IPS-18c (cell line): ENCODE data around the gene TINAG.
"Not testable (repeated sequence)": the region's sequence is repeated elsewhere in the genome, so short reads cannot be mapped to it uniquely, and the experiment has no call there.

ENCODE experiments used
- H3K4me3 ChIP-seq: 2 replicates; pipeline ENCODE4 v1.7.0; 2013; ENCODE audit warnings: low read depth, mild to moderate bottlenecking, low read length, moderate library complexity; ENCODE audit not compliant: insufficient read depth
- H3K9me3 ChIP-seq: one replicate; pipeline ENCODE4 v1.6.1; 2013; ENCODE audit warnings: mild to moderate bottlenecking, low read length, moderate library complexity; ENCODE audit not compliant: control insufficient read depth, insufficient read depth

Gene TINAG

GRCh38 chr6:54294965-54295532 lies 13.2 kb upstream of the TINAG start:
- Histone ChIP-seq H3K9me3 (no peaks in the 10 kb centered on the region), H3K4me3 (no peak overlapping the region)

GRCh38 chr6:54299542-54300269 lies 8.5 kb upstream of the TINAG start:
- no peak overlapping the region for H3K4me3 ChIP-seq
- H3K9me3 ChIP-seq: no peaks in the 10 kb centered on the region

DNA sequence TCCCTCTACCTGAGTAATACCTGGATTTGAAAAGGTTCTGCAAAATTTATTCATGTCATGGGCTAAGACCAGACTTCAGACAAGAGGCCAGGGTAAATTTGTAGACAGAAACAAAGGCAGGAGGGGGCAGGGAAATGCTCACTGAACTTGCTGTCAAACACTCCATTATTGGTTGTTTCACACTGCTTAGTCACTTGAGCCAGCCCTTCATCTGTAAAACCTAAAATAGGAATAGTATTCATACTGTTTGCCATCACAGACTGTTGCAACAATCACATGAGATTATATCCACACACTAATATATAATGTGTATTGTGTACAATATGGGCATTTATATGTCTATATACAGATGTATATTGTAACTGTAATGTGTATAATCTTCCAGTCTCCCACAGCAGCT lies 6.5 kb upstream of the TINAG start:
- Histone ChIP-seq H3K4me3 (no peak overlapping the region), H3K9me3 (no peaks in the 10 kb centered on the region)

DNA sequence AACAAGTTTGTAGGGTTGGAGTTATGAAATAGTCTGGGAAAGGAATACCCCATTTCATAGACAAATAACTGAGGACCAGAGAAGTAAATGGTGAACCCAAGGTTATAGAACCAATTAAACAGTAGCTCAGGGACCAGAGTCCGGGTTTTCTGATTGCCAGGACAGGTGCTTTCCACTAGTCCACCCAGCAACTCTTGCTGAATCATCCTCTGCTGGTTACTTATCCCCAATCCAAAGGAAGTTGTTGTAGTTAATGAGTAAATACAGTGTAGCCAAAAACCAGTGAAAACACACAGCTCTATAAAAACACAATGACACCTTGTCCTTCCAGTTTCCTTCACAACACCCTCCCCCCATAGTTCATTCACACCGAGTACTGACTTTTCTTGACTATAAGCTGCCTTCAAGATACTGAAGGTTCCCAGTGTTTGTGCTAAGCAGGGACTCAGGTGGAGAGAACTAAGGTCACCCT lies 766 bp upstream of the TINAG start:
- H3K4me3 ChIP-seq: no peak overlapping the region
- H3K9me3 ChIP-seq: no peaks in the 10 kb centered on the region

- Histone ChIP-seq H3K9me3 (no peaks in the 10 kb centered on the region), H3K4me3 (no peak overlapping the region)
Observed at GRCh38 chr6:54308986-54309315, 710 bp downstream of the TINAG start.

DNA sequence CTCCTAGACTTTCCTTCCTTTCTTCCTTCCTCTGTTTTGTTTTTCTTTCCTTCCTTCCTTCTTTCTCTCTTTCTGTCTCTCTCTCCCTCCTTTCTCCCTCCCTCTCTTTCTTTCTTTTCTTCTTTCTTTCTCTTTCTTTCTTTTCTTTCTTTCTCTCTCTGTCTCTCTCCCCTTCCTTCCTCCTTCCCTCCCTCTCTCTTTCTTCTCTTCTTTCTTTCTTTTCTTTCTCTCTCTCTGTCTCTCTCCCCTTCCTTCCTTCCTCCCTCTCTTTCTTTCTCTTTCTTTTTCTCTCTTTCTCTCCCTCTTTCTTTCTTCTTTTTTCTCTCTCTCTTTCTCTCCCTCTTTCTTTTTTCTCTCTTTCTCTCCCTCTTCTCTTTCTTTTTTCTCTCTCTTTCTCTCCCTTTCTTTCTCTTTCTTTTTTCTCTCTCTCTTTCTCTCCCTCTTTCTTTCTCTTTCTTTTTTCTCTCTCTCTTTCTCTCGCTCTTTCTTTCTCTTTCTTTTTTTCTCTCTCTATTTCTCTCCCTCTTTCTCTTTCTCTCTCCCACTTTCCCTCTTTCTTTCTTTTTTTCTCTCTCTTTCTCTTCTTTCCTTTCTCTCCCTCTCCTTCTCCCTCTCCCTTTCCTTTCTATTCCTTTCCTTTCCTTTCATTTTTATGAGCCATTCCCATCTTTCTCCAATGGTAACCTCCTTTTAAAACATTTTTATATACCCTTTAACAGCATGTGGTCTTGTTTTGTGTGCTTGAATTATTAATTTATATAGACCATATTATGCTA lies 2.3 kb downstream of the TINAG start:
- no peak overlapping the region for H3K4me3 ChIP-seq
- no peaks in the 10 kb centered on the region for H3K9me3 ChIP-seq

DNA sequence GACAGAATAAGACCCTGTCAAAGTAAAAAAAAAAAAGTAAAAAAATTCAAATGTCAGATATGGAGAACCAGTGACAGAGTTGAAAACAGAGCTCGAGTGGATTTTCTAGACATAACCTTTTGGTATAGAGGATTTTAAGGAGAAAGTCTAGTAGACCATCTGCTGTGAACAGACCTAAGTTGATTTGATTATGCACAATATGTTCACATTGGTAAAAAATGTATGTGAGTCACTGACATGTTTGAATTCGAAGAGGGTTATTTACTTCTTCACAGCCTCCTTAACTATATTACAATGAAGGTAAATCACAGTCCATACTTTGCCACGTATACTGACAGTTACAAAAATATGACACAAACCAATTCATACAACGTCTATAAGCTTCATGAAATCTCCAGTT lies 7.4 kb downstream of the TINAG start:
- no peak overlapping the region for H3K4me3 ChIP-seq
- H3K9me3 ChIP-seq: no peaks in the 10 kb centered on the region

GRCh38 chr6:54320871-54321270 lies 12.6 kb downstream of the TINAG start:
- H3K4me3 ChIP-seq: no peak overlapping the region
- no peaks in the 10 kb centered on the region for H3K9me3 ChIP-seq

DNA sequence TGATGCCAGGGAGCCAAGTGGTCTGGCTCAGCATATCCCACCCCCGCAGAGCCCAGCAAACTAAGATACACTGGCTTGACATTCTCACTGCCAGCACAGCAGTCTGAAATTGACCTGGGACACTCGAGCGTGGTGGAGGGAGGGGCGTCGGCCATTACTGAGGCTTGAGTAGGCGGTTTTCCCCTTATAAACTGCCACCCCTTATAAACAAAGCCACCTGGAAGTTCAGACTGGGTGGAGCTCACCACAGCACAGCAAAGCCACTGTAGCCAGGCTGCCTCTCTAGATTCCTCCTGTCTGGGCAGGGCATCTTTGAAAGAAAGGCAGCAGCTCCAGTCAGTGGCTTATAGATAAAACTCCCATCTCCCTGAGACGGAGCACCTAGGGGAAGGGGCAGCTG lies 19.4 kb downstream of the TINAG start:
- peaks cover 2% of the 10 kb centered on the region for H3K9me3 ChIP-seq
- H3K4me3 ChIP-seq: no peak overlapping the region

- not testable (repeated sequence) for H3K4me3 ChIP-seq, H3K9me3 ChIP-seq
Observed at GRCh38 chr6:54331571-54331970, 23.3 kb downstream of the TINAG start.

DNA sequence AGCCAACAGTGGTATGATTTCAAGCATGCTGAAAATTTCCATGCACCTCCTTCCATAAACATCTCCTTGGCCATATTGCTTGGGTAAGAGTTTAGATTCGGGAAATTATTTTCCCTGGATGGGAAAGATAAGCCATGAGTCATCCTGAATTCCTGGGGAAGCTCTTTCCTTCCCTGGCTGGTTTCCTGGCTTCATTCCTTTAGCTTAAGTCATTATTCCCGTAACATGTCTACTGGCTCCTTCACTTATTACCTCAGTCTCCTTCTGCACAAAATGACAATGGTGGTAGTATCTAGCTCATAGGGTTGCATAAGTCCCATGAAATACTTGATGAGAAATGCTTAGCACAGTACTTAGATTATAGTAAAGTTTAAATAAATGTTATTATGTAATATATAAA lies 27.6 kb downstream of the TINAG start:
- H3K9me3 ChIP-seq: no peaks in the 10 kb centered on the region

DNA sequence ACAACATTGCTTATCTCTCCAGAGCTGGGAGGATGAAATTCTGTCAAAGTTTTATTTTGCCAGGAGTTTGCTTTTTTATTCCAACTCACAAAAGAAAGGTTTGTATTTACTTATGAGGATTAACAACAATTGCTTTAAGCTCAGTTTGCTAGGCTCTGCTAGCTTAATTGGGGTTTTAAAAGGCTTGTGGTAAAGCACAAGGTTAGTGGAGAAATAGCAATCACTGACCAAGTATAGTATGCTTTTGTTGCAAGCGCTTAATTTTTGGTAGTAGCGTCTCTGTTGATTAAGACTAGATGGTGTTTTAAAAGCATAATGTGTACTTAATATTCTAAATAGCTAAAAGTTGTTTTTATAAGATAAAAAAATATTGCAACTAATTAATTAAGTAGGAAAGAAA lies 45.7 kb downstream of the TINAG start:
- Histone ChIP-seq H3K4me3 (no peak overlapping the region), H3K9me3 (no peaks in the 10 kb centered on the region)

More for the DNA sequence above, 27.6 kb downstream of the TINAG start:
- no peak overlapping the region for H3K4me3 ChIP-seq

GRCh38 chr6:54354608-54355007 lies 46.4 kb downstream of the TINAG start:
- H3K9me3 ChIP-seq: no peaks in the 10 kb centered on the region

GRCh38 chr6:54357141-54357540 lies 48.9 kb downstream of the TINAG start:
- H3K9me3 ChIP-seq: no peaks in the 10 kb centered on the region

More at GRCh38 chr6:54354608-54355007, 46.4 kb downstream of the TINAG start:
- H3K4me3 ChIP-seq: no peak overlapping the region

GRCh38 chr6:54361188-54361587 lies 52.9 kb downstream of the TINAG start:
- Histone ChIP-seq H3K9me3 (no peaks in the 10 kb centered on the region), H3K4me3 (no peak overlapping the region)

More at GRCh38 chr6:54357141-54357540, 48.9 kb downstream of the TINAG start:
- H3K4me3 ChIP-seq: no peak overlapping the region

- H3K4me3 ChIP-seq: no peak overlapping the region
- H3K9me3 ChIP-seq: no peaks in the 10 kb centered on the region
Observed at GRCh38 chr6:54361734-54362133, 53.5 kb downstream of the TINAG start.

GRCh38 chr6:54366667-54367327 lies 58.6 kb downstream of the TINAG start:
- Histone ChIP-seq H3K4me3 (no peak overlapping the region), H3K9me3 (no peaks in the 10 kb centered on the region)

- Histone ChIP-seq H3K9me3 (no peaks in the 10 kb centered on the region), H3K4me3 (no peak overlapping the region)
Observed at GRCh38 chr6:54377776-54378175, 69.5 kb downstream of the TINAG start.
